Activated T-cell treated with anti-CD3 and anti-CD28 coated beads for 1 hour (primary cell): ENCODE data around the gene PSTPIP2.
"Not testable (repeated sequence)": the region's sequence is repeated elsewhere in the genome, so short reads cannot be mapped to it uniquely, and the experiment has no call there.

Experiments
- DNase-seq: peaks from one replicate; pipeline ENCODE4 v3.0.0-alpha.2; 2020; ENCODE audit warnings: low read depth

The PSTPIP2 gene

GRCh38 chr18:46070232-46070631, 1.8 kb downstream of the PSTPIP2 start:
- no peak for DNase-seq

DNA sequence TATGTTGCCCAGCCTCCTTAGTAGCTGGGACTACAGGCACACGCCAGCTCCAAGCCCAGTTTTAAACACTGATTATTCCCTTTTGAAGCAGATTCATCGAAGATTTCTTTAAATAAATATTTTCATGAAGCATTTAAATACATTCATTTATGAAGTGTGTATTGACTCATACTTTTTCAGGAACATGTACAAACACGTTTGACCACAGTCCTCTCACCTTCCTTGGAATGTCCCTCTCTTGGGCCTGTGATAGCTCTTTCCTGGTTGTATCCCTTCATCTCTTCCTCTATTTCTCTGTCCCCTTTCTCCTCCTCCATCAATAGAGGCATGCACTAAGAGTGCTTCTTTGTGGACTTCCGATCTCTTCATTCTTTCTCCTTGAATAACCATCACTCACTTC, 2.5 kb downstream of the PSTPIP2 start:
- DNase-seq, result no peak

DNA sequence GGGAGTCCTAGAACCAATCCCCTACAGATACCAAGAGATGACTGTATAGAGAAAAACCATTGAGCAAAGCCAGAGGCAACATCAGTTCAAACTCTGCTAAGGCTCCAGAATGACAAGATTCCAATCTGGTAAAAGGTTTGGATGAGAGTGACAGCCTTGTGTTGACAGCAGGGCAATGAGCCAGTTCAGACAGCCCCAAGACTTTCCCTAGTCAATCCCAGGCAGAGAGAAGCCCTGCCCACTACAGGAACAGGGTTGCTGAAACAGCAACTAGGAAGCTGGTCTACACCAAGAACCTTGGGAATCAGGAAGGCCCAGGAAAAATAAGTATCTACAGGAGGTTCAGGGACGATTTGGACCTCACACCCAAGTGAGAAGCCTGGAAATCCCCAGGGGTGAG, 3.3 kb downstream of the PSTPIP2 start:
- DNase-seq, result no peak

- DNase-seq, result no peak
Measured at GRCh38 chr18:46067438-46068007, 4.5 kb downstream of the PSTPIP2 start.

GRCh38 chr18:46062781-46063180, 9.3 kb downstream of the PSTPIP2 start:
- DNase-seq, result no peak

- no peak for DNase-seq
Measured at GRCh38 chr18:46061796-46062195, 10.3 kb downstream of the PSTPIP2 start.

GRCh38 chr18:46061387-46061786, 10.7 kb downstream of the PSTPIP2 start:
- no peak for DNase-seq

DNA sequence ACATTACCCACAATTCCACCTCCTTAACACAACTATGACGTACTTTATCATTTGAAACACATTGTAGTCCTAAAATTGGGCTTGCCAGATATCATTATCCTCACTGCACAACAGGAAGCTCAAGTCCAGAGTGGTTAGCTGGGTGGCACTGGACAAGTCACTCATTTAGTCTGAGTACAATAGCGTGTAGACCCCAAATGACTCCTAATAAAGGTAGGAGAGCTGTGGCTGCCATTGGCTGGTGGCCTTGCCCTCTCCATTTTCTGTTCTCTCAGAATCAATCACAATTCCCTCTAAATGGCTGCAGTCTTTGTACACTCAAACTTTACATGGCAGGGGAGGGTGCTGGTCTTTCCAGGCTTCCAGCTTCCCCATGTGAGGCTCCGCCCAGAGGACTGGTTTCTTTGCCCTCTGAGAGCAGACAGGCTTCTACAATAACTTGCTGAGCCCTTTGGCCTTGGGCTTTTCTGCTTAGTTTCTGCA, 11.7 kb downstream of the PSTPIP2 start:
- no peak for DNase-seq

GRCh38 chr18:46055838-46056230, 16.2 kb downstream of the PSTPIP2 start:
- no peak for DNase-seq

DNA sequence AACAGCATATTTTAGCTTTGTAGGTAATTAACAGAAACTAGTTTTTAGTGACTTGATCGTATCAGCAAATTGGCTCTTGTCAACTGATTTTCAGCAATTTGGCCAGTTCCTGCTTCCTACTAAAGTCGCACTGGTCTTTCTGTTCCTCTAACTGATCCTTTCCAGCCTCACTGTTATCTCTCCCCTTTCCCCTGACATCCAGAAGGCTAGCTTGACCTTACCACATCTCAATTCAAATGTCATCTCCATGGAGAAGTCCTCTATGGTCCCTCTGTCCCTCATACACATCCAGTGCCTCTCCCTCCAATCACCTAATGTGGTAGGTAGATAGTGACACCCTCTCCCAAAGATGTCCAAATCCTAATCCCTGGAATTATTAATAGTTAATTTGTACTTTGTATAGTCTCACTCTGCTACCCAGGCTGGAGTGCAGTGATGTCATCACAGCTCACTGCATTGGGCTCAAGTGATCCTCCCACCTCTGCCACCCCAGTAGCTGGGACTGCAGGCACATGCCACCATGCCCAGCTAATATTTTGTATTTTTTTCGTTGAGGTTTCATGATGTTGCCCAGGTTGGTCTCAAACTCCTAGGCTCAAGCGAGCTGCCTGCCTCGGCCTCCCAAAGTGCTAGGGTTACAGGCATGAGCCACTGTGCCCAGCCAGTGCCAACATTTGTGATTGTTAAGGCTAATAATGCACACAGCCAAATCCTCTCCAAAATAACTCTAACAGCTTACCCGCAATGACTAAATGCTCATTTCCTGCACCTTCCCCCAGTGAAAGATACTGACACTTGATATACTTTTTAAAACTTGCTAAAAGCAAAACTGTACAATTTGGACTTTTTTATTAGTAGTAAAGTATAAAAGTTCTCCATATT, 16.9 kb downstream of the PSTPIP2 start:
- no peak for DNase-seq

DNA sequence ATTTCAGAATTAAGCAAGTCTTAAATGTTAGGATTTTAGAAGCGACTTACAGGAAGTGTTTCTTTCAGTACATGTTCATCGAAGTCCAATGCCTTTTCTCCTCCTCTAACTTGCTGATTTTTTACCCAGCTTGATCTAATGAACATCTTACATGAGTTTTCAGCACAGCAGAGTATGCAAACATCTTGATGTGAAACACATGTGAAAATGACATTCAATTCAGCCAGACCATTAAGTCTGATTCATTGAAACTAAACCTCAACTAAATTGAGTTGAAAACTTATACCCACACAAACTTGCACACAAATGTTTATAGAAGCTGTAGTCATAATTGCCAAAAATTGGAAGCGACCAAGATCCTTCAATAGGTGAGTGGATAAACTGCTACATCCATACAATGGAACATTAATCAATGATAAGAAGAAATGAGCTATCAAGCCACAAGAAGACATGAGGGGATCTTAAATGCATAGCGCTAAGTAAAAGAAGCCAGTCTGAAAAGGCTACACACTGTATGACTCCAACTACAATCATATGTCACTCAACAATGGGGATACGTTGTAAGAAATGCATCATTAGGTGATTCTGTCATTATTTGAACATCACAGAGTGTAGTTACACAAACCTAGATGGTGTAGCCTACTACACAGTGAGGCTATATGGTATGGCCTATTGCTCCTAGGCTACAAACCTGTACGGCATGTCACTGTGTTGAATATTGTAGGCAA, 18.5 kb downstream of the PSTPIP2 start:
- no peak for DNase-seq

GRCh38 chr18:46051731-46052461, 20.2 kb downstream of the PSTPIP2 start:
- no peak for DNase-seq

GRCh38 chr18:46050268-46050667, 21.8 kb downstream of the PSTPIP2 start:
- DNase-seq, result no peak

DNA sequence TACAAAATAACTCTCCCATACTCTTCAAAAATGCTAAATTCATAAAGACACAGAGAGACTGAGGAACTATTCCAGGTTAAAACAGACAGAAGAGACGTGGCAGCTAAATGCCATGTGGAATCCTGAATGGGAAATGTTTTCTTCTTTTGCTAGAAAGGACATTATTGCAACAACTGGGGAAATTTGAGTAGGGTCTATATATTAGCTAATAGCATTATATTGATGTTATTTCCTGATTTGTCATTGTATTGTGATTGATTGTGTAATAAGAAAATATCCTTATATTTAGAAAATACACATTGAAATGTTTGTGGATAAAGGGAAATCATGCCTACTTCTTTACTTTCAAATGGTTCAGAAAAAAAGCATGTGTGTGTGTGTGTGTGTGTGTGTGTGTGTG, 23.4 kb downstream of the PSTPIP2 start:
- DNase-seq, result no peak

DNA sequence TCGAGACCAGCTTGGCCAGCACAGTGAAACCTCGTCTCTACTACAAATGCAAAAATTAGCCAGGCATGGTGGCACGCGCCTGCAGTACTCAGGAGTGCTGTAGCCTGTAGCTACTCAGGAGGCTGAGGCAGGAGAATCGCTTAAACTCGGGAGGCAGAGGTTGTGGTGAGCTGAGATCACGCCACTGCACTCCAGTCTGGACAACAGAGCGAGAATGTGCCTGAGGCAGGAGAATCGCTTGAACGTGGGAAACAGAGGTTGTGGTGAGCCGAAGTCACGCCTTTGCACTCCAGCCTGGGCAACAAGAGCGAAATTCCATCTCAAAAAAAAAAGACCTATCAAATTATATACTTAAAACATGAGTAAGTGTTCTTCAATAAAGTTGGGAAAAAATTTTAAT, 24.7 kb downstream of the PSTPIP2 start:
- DNase-seq, result not testable (repeated sequence)

DNA sequence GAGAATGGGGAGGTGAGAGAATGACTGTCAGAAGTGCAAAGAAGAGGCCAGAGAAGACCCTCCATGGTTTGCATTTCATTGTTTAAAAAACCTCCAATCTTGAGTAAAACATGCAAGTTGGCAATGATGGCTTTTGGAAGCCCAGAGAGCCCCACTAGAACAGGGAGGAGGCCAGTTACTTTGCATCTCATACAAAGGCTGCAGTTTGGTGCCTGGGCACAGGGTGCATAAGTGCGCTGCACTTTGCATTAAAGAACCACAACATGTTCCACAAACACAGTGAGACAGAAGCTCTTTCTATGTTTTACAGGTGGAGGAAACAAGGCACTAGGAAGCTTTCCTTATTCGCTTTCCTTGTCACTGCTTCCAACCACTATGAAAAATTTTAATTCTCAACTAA, 25.4 kb downstream of the PSTPIP2 start:
- no peak for DNase-seq

- DNase-seq, result no peak
Measured at GRCh38 chr18:46046126-46046525, 25.9 kb downstream of the PSTPIP2 start.

- DNase-seq, result no peak
Measured at GRCh38 chr18:46042571-46043123, 29.4 kb downstream of the PSTPIP2 start.

DNA sequence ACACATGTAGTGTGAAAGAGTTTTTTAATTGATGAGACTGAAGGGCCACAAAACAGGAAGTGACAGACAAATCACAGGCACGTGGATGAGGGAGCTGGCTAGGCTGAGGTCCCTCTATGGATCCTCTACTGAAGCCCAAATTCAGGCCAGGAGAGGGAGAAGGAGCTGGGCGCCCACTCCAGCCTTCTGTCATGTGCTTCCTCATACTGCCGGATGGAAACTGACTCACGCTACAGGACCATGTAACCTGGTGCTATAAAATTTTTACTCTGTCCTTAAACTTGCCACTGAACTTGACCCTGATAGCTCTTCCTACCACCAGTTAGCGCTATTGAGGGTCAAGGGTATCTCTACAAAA, 31.3 kb downstream of the PSTPIP2 start:
- no peak for DNase-seq

GRCh38 chr18:46040033-46040746, 31.9 kb downstream of the PSTPIP2 start:
- DNase-seq, result no peak
